ENCODE measurements around the gene RFXANK.

RFXANK gene

GRCh38 chr19:19232261-19232721 is 40.2 kb downstream of the RFXANK start:
- TF ChIP-seq CTCF (conservative IDR thresholded peaks at IDR 0.05; ENCODE audit: low read length), result no peak
- TF ChIP-seq EZH2phosphoT487 (IDR thresholded peaks at IDR 0.05; ENCODE audit: borderline replicate concordance), result no peak
- Histone ChIP-seq H3K79me2 (ENCODE audit: insufficient read depth, low read length) (no peaks in the 10 kb centered on the region), H2AFZ (ENCODE audit: low read length) (no peak overlapping the region), H3K4me3 (ENCODE audit: low read length, poor library complexity, severe bottlenecking) (no peak overlapping the region), H3K9me2 (replicated peaks; ENCODE audit: low read depth, low read length) (no peaks in the 10 kb centered on the region), H4K20me1 (ENCODE audit: insufficient read depth, low read length, poor library complexity, severe bottlenecking) (no peaks in the 10 kb centered on the region), H3F3A (ENCODE audit: low read depth) (no peaks in the 10 kb centered on the region), H3K9ac (ENCODE audit: low read depth, low read length, poor library complexity, severe bottlenecking) (no peak overlapping the region), H3K4me1 (ENCODE audit: insufficient read depth, low read length, poor library complexity, severe bottlenecking) (no peaks in the 10 kb centered on the region), H3K36me3 (ENCODE audit: insufficient read depth, low read length) (no peaks in the 10 kb centered on the region), H3K9me3 (ENCODE audit: insufficient read depth, low read depth, low read length) (no peaks in the 10 kb centered on the region; the same call in 1 of the 2 replicates), H3K4me2 (ENCODE audit: low read depth, low read length, poor library complexity, severe bottlenecking) (no peak overlapping the region), H3K27me3 (ENCODE audit: insufficient read depth, low read length, poor library complexity, severe bottlenecking) (no peaks in the 10 kb centered on the region)

GRCh38 chr19:19234220-19234816 is 42.3 kb downstream of the RFXANK start:
- H2AFZ ChIP-seq (ENCODE audit: low read length), result no peak overlapping the region
- no peaks in the 10 kb centered on the region for H3F3A ChIP-seq (ENCODE audit: low read depth)
- no peaks in the 10 kb centered on the region for H3K4me1 ChIP-seq (ENCODE audit: insufficient read depth, low read length, poor library complexity, severe bottlenecking)
- no peak overlapping the region for H3K9ac ChIP-seq (ENCODE audit: low read depth, low read length, poor library complexity, severe bottlenecking)
- no peaks in the 10 kb centered on the region for H3K27me3 ChIP-seq (ENCODE audit: insufficient read depth, low read length, poor library complexity, severe bottlenecking)
- no peak for TF ChIP-seq EZH2phosphoT487 (IDR thresholded peaks at IDR 0.05; ENCODE audit: borderline replicate concordance)
- TF ChIP-seq CTCF (conservative IDR thresholded peaks at IDR 0.05; ENCODE audit: low read length), result no peak
- no peaks in the 10 kb centered on the region; the same call in 1 of the 2 replicates for H3K9me3 ChIP-seq (ENCODE audit: insufficient read depth, low read depth, low read length)
- no peak overlapping the region for H3K4me2 ChIP-seq (ENCODE audit: low read depth, low read length, poor library complexity, severe bottlenecking)
- H3K79me2 ChIP-seq (ENCODE audit: insufficient read depth, low read length), result no peaks in the 10 kb centered on the region
- no peaks in the 10 kb centered on the region for H3K9me2 ChIP-seq (replicated peaks; ENCODE audit: low read depth, low read length)
- H4K20me1 ChIP-seq (ENCODE audit: insufficient read depth, low read length, poor library complexity, severe bottlenecking), result no peaks in the 10 kb centered on the region
- H3K36me3 ChIP-seq (ENCODE audit: insufficient read depth, low read length), result no peaks in the 10 kb centered on the region
- no peak overlapping the region for H3K4me3 ChIP-seq (ENCODE audit: low read length, poor library complexity, severe bottlenecking)

GRCh38 chr19:19236173-19236572 is 44.1 kb downstream of the RFXANK start:
- Histone ChIP-seq H4K20me1 (ENCODE audit: insufficient read depth, low read length, poor library complexity, severe bottlenecking) (no peaks in the 10 kb centered on the region), H3K4me2 (ENCODE audit: low read depth, low read length, poor library complexity, severe bottlenecking) (no peak overlapping the region), H3K9me2 (replicated peaks; ENCODE audit: low read depth, low read length) (no peaks in the 10 kb centered on the region), H3K27me3 (ENCODE audit: insufficient read depth, low read length, poor library complexity, severe bottlenecking) (no peaks in the 10 kb centered on the region), H3K79me2 (ENCODE audit: insufficient read depth, low read length) (no peaks in the 10 kb centered on the region), H2AFZ (ENCODE audit: low read length) (no peak overlapping the region), H3K9ac (ENCODE audit: low read depth, low read length, poor library complexity, severe bottlenecking) (no peak overlapping the region), H3F3A (ENCODE audit: low read depth) (no peaks in the 10 kb centered on the region), H3K9me3 (ENCODE audit: insufficient read depth, low read depth, low read length) (no peaks in the 10 kb centered on the region; the same call in 1 of the 2 replicates), H3K36me3 (ENCODE audit: insufficient read depth, low read length) (no peaks in the 10 kb centered on the region), H3K4me1 (ENCODE audit: insufficient read depth, low read length, poor library complexity, severe bottlenecking) (no peaks in the 10 kb centered on the region), H3K4me3 (ENCODE audit: low read length, poor library complexity, severe bottlenecking) (no peak overlapping the region)
- TF ChIP-seq CTCF (conservative IDR thresholded peaks at IDR 0.05; ENCODE audit: low read length) (no peak), EZH2phosphoT487 (IDR thresholded peaks at IDR 0.05; ENCODE audit: borderline replicate concordance) (no peak)

All from Loucy (cell line).